Progenitor cell of endocrine pancreas (in vitro differentiated cells): ENCODE data around the gene SDSL. TPM values are rescaled to one million over a fixed set of nuclear protein-coding genes. Genes with fewer than 3 reads are reported as not detected.

Experiments
- DNase-seq: peaks from one replicate; pipeline ENCODE4 v3.0.0; 2021; ENCODE audit warnings: low spot score; ENCODE audit not compliant: unreplicated experiment
- H3K27ac Mint-ChIP-seq: 2 replicates; pipeline ENCODE4 v1.8.0; 2021; ENCODE audit warnings: mild to moderate bottlenecking, moderate library complexity, mixed read lengths
- H3K27me3 Mint-ChIP-seq: 2 replicates; pipeline ENCODE4 v1.8.0; 2021; ENCODE audit warnings: mixed read lengths
- H3K36me3 Mint-ChIP-seq: 2 replicates; pipeline ENCODE4 v1.8.0; 2022; ENCODE audit warnings: mixed read lengths; ENCODE audit not compliant: insufficient read depth
- H3K4me1 Mint-ChIP-seq: 2 replicates; pipeline ENCODE4 v1.8.0; 2021; ENCODE audit warnings: low read depth, mixed read lengths
- H3K4me3 Mint-ChIP-seq: 2 replicates; pipeline ENCODE4 v1.8.0; 2021; ENCODE audit warnings: low read depth, mild to moderate bottlenecking, moderate library complexity, mixed read lengths
- H3K9me3 Mint-ChIP-seq: 2 replicates; pipeline ENCODE4 v1.8.0; 2021; ENCODE audit warnings: low read depth, mixed read lengths
- CTCF ChIP-seq: fragments of 200-600 bp; sonication (generic); IDR thresholded peaks from one replicate; pipeline ENCODE4 v1.5.0; 2021; ENCODE audit warnings: antibody characterized with exemption, mild to moderate bottlenecking; ENCODE audit not compliant: unreplicated experiment
- total RNA-seq: library from RNA; stranded (reverse); gene quantifications from 2 replicates; pipeline ENCODE4 v1.2.1, GENCODE V29; 2021

The SDSL gene
- total RNA-seq, 1 donor from 2014 or later, result 17.2 TPM

GRCh38 chr12:113407931-113408600 is 14.1 kb upstream of the SDSL start:
- Mint-ChIP-seq H3K4me3 (no peak overlapping the region), H3K27ac (no peak overlapping the region), H3K9me3 (no peaks in the 10 kb centered on the region), H3K27me3 (no peaks in the 10 kb centered on the region), H3K4me1 (peaks cover 3% of the 10 kb centered on the region), H3K36me3 (no peaks in the 10 kb centered on the region)
- TF ChIP-seq CTCF, result no peak
- no peak for DNase-seq

- Mint-ChIP-seq H3K9me3 (no peaks in the 10 kb centered on the region), H3K4me3 (no peak overlapping the region), H3K27me3 (no peaks in the 10 kb centered on the region), H3K27ac (no peak overlapping the region), H3K4me1 (peaks cover 3% of the 10 kb centered on the region), H3K36me3 (no peaks in the 10 kb centered on the region)
- no peak for TF ChIP-seq CTCF
- no peak for DNase-seq
Observed at GRCh38 chr12:113408756-113409298, 13.4 kb upstream of the SDSL start.

- DNase-seq, result no peak
- no peak overlapping the region for H3K27ac Mint-ChIP-seq
- H3K36me3 Mint-ChIP-seq, result no peaks in the 10 kb centered on the region
- no peak for TF ChIP-seq CTCF
- H3K9me3 Mint-ChIP-seq, result no peaks in the 10 kb centered on the region
- no peaks in the 10 kb centered on the region for H3K27me3 Mint-ChIP-seq
- no peak overlapping the region for H3K4me3 Mint-ChIP-seq
- peaks cover 1% of the 10 kb centered on the region for H3K4me1 Mint-ChIP-seq
Observed at GRCh38 chr12:113409462-113410124, 12.6 kb upstream of the SDSL start.

GRCh38 chr12:113413488-113413939 is 8.7 kb upstream of the SDSL start:
- Mint-ChIP-seq H3K4me3 (no peak overlapping the region), H3K9me3 (no peaks in the 10 kb centered on the region), H3K4me1 (peaks cover 14% of the 10 kb centered on the region), H3K27ac (no peak overlapping the region), H3K27me3 (no peaks in the 10 kb centered on the region), H3K36me3 (no peaks in the 10 kb centered on the region)
- DNase-seq, result no peak
- TF ChIP-seq CTCF, result no peak

GRCh38 chr12:113414519-113415038 is 7.6 kb upstream of the SDSL start:
- H3K4me3 Mint-ChIP-seq, result no peak overlapping the region
- no peaks in the 10 kb centered on the region for H3K9me3 Mint-ChIP-seq
- peak overlapping the region; percentile 20 for H3K27ac Mint-ChIP-seq
- no peaks in the 10 kb centered on the region for H3K36me3 Mint-ChIP-seq
- DNase-seq, result no peak
- no peaks in the 10 kb centered on the region for H3K27me3 Mint-ChIP-seq
- no peak for TF ChIP-seq CTCF
- H3K4me1 Mint-ChIP-seq, result peaks cover 21% of the 10 kb centered on the region
